Muscle of arm (tissue), 14 donors: ENCODE measurements around the gene MAFB. TPM values are rescaled to one million over a fixed set of nuclear protein-coding genes. Genes with fewer than 3 reads are reported as not detected.
"Not testable (repeated sequence)": the region's sequence is repeated elsewhere in the genome, so short reads cannot be mapped to it uniquely, and the experiment has no call there.

Experiments used
- DNase-seq: peaks from one replicate; pipeline ENCODE4 v3.0.0-alpha.2; 2013
- long read RNA-seq, 11 donors: transcript quantifications; one replicate each; lab custom pipeline, GENCODE V29; 2026
- polyA plus RNA-seq, 12 donors: library from polyadenylated mRNA; unstranded; fragments of 120-200 nt; gene quantifications; one replicate each; pipeline ENCODE4 v1.2.1, GENCODE V29; 2013; ENCODE audit not compliant: insufficient read length in 12 of 12

Gene MAFB
- 10 to 100 TPM in 5 of 12 donors, 1 to 10 TPM in 6, not detected in 1; 8.2 to 30.6 (median 9.9) TPM for polyA plus RNA-seq
- long read RNA-seq, donor 1, transcript MAFB-201 (1 exons, 3,393 nt): major isoform, 11 of 11 reads
- long read RNA-seq, donor 1, partial matches to known transcripts: 0 of 11 reads
- long read RNA-seq, donor 1, other reads (novel, unspliced or antisense): 0 of 11 reads
- long read RNA-seq, donor 2, transcript MAFB-201 (1 exons, 3,393 nt): major isoform, 11 of 11 reads
- long read RNA-seq, donor 2, partial matches to known transcripts: 0 of 11 reads
- long read RNA-seq, donor 2, other reads (novel, unspliced or antisense): 0 of 11 reads
- long read RNA-seq, donor 3, partial matches to known transcripts: 0 of 1 reads
- long read RNA-seq, donor 3, other reads (novel, unspliced or antisense): 0 of 1 reads
- long read RNA-seq, donor 4, partial matches to known transcripts: 0 of 3 reads
- long read RNA-seq, donor 4, other reads (novel, unspliced or antisense): 0 of 3 reads
- long read RNA-seq, donor 5, transcript MAFB-201 (1 exons, 3,393 nt): major isoform, 7 of 7 reads
- long read RNA-seq, donor 5, partial matches to known transcripts: 0 of 7 reads
- long read RNA-seq, donor 5, other reads (novel, unspliced or antisense): 0 of 7 reads
- long read RNA-seq, donor 6, transcript MAFB-201 (1 exons, 3,393 nt): major isoform, 5 of 5 reads
- long read RNA-seq, donor 6, partial matches to known transcripts: 0 of 5 reads
- long read RNA-seq, donor 6, other reads (novel, unspliced or antisense): 0 of 5 reads
- long read RNA-seq, donor 7, transcript MAFB-201 (1 exons, 3,393 nt): major isoform, 7 of 7 reads
- long read RNA-seq, donor 7, partial matches to known transcripts: 0 of 7 reads
- long read RNA-seq, donor 7, other reads (novel, unspliced or antisense): 0 of 7 reads
- long read RNA-seq, donor 8, transcript MAFB-201 (1 exons, 3,393 nt): major isoform, 6 of 6 reads
- long read RNA-seq, donor 8, partial matches to known transcripts: 0 of 6 reads
- long read RNA-seq, donor 8, other reads (novel, unspliced or antisense): 0 of 6 reads
- long read RNA-seq, donor 9, transcript MAFB-201 (1 exons, 3,393 nt): major isoform, 18 of 18 reads
- long read RNA-seq, donor 9, partial matches to known transcripts: 0 of 18 reads
- long read RNA-seq, donor 9, other reads (novel, unspliced or antisense): 0 of 18 reads
- long read RNA-seq, donor 10, transcript MAFB-201 (1 exons, 3,393 nt): major isoform, 9 of 9 reads
- long read RNA-seq, donor 10, partial matches to known transcripts: 0 of 9 reads
- long read RNA-seq, donor 10, other reads (novel, unspliced or antisense): 0 of 9 reads
- long read RNA-seq, donor 11, transcript MAFB-201 (1 exons, 3,393 nt): major isoform, 7 of 7 reads
- long read RNA-seq, donor 11, partial matches to known transcripts: 0 of 7 reads
- long read RNA-seq, donor 11, other reads (novel, unspliced or antisense): 0 of 7 reads

DNA sequence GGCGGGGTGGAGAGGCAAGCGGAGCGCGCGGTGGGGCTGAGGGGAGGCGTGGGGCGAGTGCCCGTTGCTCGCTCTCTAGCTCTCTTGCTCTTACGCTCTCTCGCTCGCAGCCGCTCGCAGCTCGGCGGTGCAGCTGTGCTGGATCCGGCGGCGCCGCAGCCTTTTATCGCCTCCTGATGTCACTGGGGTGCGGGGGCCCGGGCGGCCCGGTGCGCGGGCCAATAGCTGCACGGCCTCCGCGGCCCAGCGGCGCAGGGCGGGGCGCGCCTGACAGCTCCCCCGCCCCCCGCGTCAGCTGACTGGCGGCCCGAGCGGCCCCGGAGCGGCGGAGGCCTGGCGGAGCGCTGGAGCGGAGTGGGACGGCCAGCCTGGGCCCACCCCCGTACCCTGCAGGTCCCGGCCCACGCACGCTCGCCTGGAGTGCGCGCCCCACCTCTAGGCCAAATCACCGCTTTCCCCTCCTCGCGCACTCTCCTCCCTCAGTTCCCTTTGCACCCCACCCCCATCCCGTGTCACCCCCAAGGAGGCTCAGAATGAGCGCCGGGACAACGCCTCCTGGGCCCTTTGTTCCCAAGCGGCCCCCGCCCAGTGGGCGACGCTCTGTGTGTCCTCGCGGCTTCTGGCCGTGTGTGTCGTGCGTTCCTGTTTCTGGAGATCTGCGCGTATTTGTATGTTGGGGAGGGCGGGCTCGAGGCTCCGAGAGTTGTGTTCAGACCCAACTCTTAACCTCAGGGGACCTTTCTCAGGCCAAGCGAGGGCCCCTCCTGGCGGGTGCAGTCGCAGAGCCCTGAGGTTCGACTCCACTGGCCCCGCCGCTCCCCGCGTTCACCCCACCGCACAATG lies at the start of gene MAFB:
MAFB (minus strand) TSS at position 137 of the 843 bp plus-strand sequence. CDS start 386 bp downstream, outside the sequence.
- DNase-seq: peak; percentile 93

GRCh38 chr20:40736468-40736867 lies 47.4 kb upstream of the MAFB start:
- DNase-seq: not testable (repeated sequence)

DNA sequence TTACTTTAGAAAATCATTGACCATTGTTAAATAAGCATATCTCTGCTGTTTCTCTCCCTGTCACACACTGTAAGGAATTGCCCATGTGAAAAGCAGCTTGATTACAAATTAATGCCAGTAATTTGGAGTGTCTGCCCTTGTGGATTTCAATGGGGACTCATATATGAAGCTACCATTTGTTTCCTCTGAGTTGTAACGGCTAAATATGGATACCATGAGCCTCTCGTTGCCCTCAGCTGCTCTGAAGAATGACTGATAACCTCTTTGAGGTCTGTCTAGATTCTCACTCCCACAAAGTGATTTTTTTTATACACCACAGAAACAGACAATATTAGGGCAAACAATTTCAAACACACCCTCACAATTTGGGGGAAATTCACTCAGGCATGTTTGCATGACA lies 40.0 kb upstream of the MAFB start:
- DNase-seq: no peak

- DNase-seq: no peak
These were observed 39.4 kb upstream of the MAFB start for GRCh38 chr20:40728470-40728869.

- no peak for DNase-seq
These were observed 38.9 kb upstream of the MAFB start for GRCh38 chr20:40727960-40728359.

DNA sequence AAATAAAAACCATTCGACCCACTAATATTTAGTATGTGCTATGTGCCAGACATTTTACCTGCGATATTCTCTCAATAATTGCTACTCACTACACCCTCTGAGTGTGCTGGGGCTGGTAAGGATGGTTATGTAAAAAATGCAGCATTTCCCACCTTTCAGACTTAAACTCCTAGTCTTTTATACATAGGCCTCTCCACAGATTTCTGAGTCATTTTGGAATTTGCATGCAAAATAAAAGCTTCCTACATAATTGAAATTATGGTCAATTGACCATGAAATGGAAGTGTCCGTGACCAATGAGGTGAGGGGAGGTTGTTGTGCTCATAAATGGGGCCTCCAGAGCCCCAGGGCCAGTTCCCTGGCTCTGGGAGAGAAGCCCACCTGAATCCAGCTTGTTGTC lies 37.7 kb upstream of the MAFB start:
- DNase-seq: no peak

DNA sequence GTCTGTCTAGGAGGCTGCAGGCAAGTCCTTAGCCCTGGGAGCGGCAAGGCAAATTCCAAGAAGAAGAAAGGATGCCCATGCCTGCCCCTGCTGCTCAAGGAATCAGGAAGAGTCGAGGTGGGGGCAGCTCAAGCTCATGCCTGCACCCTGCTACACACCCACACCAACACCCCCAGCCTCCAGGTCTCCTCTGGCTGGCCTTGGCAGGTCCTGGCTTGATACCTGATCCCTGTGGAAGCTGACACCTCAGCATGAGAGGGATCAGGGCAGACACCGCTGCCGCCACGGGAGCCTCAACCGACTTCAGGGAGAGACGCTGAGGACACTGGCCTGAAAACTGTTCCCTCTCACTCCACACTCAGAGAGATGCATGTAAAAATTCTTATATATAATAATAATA lies 35.5 kb upstream of the MAFB start:
- DNase-seq: no peak

DNA sequence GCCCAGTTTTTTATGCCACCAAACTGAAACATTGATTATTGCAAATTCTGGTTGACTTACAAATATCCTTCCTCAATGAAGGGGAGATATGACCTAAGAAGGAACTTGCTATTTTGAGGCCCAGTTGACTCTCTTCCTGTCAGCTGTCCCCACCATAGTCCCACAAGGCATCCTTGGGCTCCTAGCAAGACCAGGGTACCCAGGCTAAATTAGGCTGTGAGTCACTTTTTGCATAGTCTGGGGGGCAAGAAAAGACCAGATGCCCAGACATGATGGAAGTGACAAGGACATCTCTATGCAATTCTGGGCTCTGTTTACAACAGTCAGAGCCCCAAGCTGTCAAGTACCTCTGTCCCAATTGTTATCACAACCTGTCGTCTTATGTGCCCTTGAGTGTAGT lies 31.8 kb upstream of the MAFB start:
- DNase-seq: no peak

DNA sequence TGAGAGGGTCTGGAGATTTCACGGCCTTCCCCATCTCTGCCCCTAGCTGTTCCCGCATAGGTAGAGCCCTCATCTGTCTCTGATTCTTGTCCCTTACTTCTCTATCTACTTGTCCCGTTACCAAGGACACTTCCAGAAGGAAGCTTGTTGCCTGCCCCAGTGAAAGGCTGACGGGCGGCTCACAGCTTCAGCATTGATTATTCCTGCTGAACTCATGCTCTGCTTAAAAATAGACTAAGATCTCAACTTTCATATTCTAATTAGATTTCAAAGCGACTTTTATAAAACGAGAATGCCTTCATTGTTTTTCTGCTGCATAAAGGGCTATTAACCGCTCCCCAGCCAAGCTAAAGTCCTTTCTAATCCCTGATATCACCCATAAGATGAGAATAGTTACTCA lies 31.1 kb upstream of the MAFB start:
- no peak for DNase-seq

GRCh38 chr20:40718982-40719729 lies 30.1 kb upstream of the MAFB start:
- DNase-seq: no peak

GRCh38 chr20:40718214-40718977 lies 29.4 kb upstream of the MAFB start:
- DNase-seq: no peak

DNA sequence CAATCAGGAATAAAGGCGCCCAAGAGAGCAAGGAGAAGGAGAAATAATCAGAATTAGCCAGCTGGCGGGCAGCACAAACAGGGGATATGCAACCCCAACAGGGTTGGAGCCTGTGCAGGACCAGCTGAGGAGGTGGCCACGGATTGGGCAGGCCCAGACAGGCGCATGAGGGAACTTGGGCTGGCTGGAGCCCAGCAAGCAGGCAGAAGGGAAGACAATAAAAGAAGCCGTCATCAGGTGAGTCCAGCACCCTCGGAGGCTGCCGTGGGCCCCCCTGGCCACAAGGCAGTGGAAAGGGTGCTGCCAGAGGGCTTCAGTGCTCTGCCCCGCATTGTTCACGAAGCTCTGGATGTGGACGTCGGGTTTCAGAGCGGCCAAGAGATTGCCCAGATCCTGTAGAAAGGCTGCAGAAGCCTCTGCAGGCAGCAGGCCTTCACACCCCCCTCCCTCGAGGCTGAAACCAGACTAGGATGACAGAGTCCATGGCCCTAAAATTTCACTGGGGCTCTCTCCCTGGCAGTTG lies 28.4 kb upstream of the MAFB start:
- DNase-seq: no peak

- DNase-seq: no peak
These were observed 26.5 kb upstream of the MAFB start for GRCh38 chr20:40715491-40715890.

DNA sequence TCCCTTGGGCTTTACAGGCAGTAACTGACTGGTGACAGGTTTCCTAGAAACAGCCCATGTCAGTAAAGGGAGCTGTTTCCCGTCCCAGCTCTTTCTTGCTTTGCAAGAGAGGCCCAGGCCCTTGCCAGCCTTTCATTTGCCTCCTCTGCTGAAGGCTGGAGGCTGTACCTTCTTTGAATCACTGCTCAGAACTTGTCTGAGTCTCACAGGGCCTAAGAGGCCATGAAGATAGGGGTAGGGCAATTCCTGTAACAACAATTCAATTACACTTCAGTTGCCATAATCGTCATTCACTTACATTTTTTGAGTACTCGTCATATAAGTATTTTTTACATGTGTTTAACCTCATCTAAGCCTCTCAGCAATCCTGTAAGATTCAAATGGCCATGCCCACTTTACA lies 25.9 kb upstream of the MAFB start:
- no peak for DNase-seq

- no peak for DNase-seq
These were observed 25.1 kb upstream of the MAFB start for GRCh38 chr20:40714109-40714508.

DNA sequence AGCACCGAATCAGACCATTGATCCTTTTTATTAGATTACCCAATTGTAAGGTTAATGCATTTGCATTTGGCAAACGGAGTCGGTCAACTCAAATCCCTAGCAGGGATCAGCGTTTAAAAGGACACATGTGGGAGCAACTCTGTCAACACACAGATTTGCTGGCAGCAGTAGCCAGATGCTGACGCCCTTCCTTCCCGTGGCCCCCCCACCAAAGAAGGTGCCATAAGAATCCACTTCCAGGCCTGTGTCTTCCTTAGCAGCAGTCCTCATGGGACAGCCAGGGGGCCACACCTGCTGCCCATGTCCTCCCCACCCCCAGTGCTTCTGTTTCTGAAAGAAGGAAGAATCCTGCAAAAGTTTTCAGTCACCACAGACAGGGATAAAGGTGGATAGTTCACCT lies 24.5 kb upstream of the MAFB start:
- DNase-seq: no peak

- no peak for DNase-seq
These were observed 22.0 kb upstream of the MAFB start for GRCh38 chr20:40711079-40711478.

DNA sequence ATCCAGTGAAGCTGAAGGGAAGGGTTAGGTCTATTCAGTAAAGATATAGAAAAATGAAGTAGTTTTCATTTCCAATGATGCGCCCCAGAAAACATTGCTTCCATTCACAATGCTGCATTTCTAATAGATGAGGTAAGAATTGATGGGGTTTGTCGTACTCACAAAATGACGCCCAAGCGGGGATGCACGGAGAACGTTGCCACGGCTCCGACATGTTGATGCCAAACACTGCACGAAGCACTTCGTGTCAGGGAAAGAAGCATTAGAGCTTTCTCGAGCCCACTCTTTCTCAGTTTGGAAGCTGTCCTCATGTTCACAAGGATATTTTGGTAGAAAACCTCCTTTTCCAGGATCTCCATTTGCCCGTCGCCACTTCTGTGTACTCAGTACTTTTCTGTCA lies 21.6 kb upstream of the MAFB start:
- no peak for DNase-seq
